ENCODE data around the gene VAV2.

VAV2 gene

DNA sequence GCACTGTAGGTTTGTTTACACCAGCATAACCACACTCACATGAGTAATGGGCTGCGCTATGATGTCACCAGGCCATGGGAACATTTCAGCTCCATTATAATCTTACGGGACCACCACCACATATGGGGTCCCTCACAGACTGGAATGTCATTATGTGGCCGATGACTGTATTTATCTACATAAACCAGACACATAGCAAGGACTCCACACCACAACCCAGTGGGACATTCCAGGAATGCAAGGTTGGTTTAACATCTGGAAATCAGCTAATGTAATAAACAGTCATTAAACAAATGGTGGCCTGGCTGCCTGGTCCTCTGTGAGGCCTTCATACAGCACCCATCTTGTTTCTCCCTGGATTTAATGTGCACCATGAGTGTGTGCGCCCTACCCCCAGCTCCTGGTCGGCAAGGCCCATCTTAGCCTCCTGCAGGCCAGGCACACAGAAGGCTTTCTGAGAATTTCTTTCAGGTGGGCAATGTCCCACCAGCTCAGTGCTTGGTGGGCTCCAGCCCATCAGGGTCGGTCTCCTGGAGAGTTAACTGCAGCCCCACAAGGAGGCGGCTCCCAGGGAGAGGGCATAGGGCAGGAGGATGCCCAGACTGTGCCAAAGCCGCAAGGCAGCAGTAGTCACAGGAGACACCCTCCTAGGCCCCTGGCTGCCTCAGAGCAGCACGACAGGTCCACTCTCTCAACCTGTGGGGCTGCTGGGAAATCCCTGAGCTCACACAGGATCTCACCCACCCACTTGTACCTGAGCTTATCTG lies 218.1 kb downstream of the VAV2 start:
- no peak for DNase-seq (ENCODE audit: low read depth)
- no peak overlapping the region for H3K4me3 ChIP-seq (ENCODE audit: control insufficient read depth, low read depth, low read length)
- TF ChIP-seq, protein P1, sequence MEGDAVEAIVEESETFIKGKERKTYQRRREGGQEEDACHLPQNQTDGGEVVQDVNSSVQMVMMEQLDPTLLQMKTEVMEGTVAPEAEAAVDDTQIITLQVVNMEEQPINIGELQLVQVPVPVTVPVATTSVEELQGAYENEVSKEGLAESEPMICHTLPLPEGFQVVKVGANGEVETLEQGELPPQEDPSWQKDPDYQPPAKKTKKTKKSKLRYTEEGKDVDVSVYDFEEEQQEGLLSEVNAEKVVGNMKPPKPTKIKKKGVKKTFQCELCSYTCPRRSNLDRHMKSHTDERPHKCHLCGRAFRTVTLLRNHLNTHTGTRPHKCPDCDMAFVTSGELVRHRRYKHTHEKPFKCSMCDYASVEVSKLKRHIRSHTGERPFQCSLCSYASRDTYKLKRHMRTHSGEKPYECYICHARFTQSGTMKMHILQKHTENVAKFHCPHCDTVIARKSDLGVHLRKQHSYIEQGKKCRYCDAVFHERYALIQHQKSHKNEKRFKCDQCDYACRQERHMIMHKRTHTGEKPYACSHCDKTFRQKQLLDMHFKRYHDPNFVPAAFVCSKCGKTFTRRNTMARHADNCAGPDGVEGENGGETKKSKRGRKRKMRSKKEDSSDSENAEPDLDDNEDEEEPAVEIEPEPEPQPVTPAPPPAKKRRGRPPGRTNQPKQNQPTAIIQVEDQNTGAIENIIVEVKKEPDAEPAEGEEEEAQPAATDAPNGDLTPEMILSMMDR (conservative IDR thresholded peaks at IDR 0.05; ENCODE audit: control insufficient read depth, insufficient read depth, low read depth, low read length), result no peak

DNA sequence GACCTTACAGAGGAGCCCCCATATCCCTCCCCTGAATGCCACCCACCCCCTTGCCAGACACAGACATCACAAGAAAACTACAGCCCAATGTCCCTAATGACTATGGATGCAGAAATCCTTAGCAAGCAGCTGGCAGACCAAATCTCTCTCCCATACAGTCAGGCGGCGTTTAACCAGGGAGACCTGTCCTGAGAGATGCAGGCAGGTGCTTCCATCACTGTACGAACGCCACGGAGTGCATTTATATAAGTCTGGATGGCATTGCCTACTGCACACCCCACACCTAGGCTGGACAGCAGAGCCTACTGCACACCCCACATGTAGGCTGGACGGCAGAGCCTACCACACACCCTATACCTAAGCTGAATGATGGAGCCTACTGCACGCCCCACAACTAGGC lies 219.5 kb downstream of the VAV2 start:
- no peak for DNase-seq (ENCODE audit: low read depth)
- TF ChIP-seq, protein P1 (conservative IDR thresholded peaks at IDR 0.05; ENCODE audit: control insufficient read depth, insufficient read depth, low read depth, low read length), result no peak

DNA sequence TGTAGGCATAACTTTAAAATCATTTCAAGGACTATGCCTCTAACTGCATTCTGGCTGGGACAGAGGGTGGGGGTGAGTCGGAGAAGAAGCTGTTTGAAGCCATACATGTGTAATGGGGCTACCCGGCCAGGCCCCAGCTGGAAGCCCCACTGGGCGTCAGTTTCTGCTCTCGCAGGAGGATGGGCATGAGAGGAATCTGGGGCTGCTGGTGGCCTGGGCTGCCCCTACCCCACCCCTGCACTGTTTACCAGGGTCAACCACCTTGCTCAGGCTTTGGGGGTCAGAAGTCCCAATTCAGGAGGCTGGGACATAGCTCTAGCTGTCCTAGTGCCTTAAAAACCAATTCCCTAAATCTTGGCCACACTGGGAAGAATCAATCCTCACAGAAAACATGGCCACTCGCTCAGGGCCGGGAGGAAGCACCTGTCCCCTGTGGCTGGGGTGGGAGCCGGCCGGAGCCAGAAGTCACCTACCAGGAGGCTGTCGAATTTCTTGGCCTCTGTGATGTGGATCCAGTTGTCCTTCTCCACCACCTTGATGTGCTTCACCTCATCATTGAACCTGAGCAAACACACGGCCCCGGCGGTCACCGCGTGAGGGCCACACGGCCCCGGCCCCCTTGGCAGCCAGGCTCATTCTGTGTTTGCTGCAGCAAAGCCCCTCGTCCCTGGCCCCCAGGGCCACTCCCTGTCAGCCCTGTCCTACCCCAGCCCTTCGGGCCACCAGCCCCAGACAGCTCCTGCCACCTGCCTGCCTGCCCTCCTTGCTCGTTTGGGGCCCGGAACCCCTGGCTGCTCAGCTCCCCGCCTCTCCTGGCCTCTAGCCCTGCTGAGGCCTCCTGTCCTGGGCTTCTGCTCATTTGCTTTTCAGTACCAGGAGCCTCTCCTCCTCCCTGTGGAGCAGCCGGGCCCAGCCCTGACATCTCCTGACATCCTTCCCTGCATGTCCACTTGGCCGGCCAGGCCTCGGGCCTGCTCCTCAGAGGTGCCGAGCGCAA lies 220.3 kb downstream of the VAV2 start:
- TF ChIP-seq, protein P1 (conservative IDR thresholded peaks at IDR 0.05; ENCODE audit: control insufficient read depth, insufficient read depth, low read depth, low read length), result no peak
- no peak for DNase-seq (ENCODE audit: low read depth)
- no peak overlapping the region for H3K4me3 ChIP-seq (ENCODE audit: control insufficient read depth, low read depth, low read length)

More for the DNA sequence above, 219.5 kb downstream of the VAV2 start:
- H3K4me3 ChIP-seq (ENCODE audit: control insufficient read depth, low read depth, low read length), result no peak overlapping the region

DNA sequence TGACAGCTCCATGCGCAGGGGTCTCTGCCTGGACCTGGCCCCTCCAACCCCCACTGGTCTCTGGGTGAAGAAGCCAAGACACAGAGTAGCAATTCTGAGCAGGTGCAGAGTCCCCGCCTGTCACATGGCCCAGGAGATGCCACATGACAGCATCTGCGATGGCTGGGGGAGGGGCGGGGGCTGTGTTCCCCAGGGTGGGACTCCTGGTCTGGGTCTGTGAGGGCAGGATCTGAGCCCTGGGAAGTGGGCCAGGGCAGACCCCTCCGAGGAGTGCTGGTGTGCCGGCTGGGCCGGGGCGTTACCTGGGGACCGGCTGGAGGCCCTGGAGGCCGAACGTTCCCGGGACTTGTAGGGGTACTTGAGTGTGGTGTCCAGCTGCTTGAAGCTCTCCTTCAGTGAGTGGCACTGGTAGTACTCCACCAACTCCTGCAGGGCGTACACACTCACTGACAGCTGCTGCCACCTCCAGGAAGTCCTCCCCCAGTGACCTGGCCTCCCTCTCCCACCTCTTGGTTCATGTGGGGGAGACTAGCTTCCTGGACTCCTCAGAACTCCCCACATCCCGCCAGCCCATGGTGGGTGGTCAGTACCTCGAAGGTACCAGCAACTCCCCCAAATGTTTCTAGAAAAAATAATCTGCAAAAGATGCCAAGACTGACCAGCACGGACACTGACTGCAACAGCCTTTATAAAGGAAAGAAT lies 221.9 kb downstream of the VAV2 start:
- TF ChIP-seq, protein P1 (conservative IDR thresholded peaks at IDR 0.05; ENCODE audit: control insufficient read depth, insufficient read depth, low read depth, low read length), result no peak
- H3K4me3 ChIP-seq (ENCODE audit: control insufficient read depth, low read depth, low read length), result no peak overlapping the region
- DNase-seq (ENCODE audit: low read depth), result no peak

DNA sequence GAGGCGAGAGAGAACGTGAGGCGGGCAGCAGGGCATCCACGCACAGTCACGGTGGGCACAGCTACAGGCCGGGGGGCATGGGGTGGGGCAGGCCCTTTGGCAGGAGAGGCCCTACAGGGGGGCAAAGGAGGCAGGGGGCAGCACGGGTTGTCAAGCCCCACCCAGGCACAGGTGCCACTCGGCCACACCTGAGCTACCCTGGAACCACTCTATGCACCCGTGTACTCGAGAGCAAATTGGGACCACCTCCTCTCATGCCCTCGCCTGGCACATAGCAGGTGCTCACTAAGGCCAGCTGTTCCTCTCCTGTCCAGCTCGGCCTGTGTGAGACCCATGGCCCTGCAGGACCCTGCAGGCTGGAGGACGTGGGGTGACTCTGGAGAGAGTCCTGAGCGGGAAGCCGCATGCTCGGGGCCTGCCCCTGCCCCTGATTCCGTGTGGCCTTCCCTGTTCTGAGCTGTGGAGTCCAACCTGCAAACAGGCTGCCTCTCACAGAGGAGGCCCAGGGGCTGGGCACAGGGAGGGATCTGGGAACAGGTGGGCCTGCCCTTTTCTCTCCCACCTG lies 222.5 kb downstream of the VAV2 start:
- TF ChIP-seq, protein P1 (conservative IDR thresholded peaks at IDR 0.05; ENCODE audit: control insufficient read depth, insufficient read depth, low read depth, low read length), result no peak
- no peak overlapping the region for H3K4me3 ChIP-seq (ENCODE audit: control insufficient read depth, low read depth, low read length)
- DNase-seq (ENCODE audit: low read depth), result no peak

All from fibroblast of mammary gland (primary cell).